ENCODE data around the gene SKP2.

The SKP2 gene

GRCh38 chr5:36168737-36169136 is 16.8 kb downstream of the SKP2 start:
- no peak overlapping the region for H3K4me2 ChIP-seq (ENCODE audit: low read length)
- peaks cover 99% of the 10 kb centered on the region for H3K36me3 ChIP-seq (ENCODE audit: control insufficient read depth, low read length)
- H3K79me2 ChIP-seq (ENCODE audit: control insufficient read depth, low read length), result peaks cover 20% of the 10 kb centered on the region
- H3K4me3 ChIP-seq (ENCODE audit: low read length), result no peak overlapping the region
- 0 out of 2 replicates have a peak, but pooled peaks cover 6% of the 10 kb centered on the region for H4K20me1 ChIP-seq (ENCODE audit: control insufficient read depth, insufficient read depth, low read depth, low read length)
- H3K9me2 ChIP-seq (replicated peaks; ENCODE audit: control insufficient read depth, low read length), result no peaks in the 10 kb centered on the region
- H3K27ac ChIP-seq (ENCODE audit: low read depth, low read length), result no peak overlapping the region
- H3F3A ChIP-seq (ENCODE audit: control insufficient read depth, insufficient read depth), result no peaks in the 10 kb centered on the region
- H3K9me3 ChIP-seq (ENCODE audit: control insufficient read depth, insufficient read depth, low read length), result no peaks in the 10 kb centered on the region
- H3K27me3 ChIP-seq (ENCODE audit: control insufficient read depth, low read length), result no peaks in the 10 kb centered on the region
- TF ChIP-seq, protein P1, sequence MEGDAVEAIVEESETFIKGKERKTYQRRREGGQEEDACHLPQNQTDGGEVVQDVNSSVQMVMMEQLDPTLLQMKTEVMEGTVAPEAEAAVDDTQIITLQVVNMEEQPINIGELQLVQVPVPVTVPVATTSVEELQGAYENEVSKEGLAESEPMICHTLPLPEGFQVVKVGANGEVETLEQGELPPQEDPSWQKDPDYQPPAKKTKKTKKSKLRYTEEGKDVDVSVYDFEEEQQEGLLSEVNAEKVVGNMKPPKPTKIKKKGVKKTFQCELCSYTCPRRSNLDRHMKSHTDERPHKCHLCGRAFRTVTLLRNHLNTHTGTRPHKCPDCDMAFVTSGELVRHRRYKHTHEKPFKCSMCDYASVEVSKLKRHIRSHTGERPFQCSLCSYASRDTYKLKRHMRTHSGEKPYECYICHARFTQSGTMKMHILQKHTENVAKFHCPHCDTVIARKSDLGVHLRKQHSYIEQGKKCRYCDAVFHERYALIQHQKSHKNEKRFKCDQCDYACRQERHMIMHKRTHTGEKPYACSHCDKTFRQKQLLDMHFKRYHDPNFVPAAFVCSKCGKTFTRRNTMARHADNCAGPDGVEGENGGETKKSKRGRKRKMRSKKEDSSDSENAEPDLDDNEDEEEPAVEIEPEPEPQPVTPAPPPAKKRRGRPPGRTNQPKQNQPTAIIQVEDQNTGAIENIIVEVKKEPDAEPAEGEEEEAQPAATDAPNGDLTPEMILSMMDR (IDR thresholded peaks at IDR 0.05; ENCODE audit: low read depth, low read length, poor library complexity, severe bottlenecking), result no peak
- no peak for TF ChIP-seq EZH2phosphoT487 (IDR thresholded peaks at IDR 0.05; ENCODE audit: borderline replicate concordance, low read length)
- no peaks in the 10 kb centered on the region for H3K4me1 ChIP-seq (ENCODE audit: control insufficient read depth, low read length)

DNA sequence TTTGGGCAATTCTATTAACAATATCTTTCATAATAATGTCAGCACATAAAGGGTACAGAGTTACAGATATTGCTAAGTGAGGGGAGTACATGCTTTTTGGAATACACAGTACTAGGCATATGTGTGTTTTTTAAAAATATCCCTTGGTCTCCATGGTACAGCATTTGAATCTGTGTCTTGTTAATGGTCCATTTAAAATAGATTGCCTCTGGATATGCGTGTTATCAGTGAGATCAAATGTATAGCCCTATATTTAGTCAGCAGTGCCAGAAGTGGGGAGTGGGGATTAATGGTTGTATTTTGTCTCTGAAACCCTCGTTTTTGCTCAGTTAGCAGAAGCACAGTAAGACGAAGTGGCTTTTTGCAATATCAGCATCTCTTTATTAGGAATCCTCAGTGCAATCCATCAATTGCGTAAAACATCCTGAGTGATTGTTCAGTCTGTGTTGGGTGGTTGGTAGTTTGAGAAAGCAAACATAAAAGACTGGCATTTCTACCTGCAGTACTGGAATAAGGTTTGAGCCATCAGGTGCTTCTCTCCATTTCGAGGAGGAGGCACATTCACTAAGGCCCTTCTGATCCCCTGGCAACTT is 19.0 kb downstream of the SKP2 start:
- Histone ChIP-seq H3F3A (ENCODE audit: control insufficient read depth, insufficient read depth) (no peaks in the 10 kb centered on the region), H3K27ac (ENCODE audit: low read depth, low read length) (no peak overlapping the region), H3K36me3 (ENCODE audit: control insufficient read depth, low read length) (peaks cover 99% of the 10 kb centered on the region), H3K4me1 (ENCODE audit: control insufficient read depth, low read length) (no peaks in the 10 kb centered on the region), H3K4me2 (ENCODE audit: low read length) (no peak overlapping the region), H3K27me3 (ENCODE audit: control insufficient read depth, low read length) (no peaks in the 10 kb centered on the region), H3K9me2 (replicated peaks; ENCODE audit: control insufficient read depth, low read length) (no peaks in the 10 kb centered on the region), H4K20me1 (ENCODE audit: control insufficient read depth, insufficient read depth, low read depth, low read length) (no peaks in the 10 kb centered on the region), H3K4me3 (ENCODE audit: low read length) (no peak overlapping the region), H3K79me2 (ENCODE audit: control insufficient read depth, low read length) (peaks cover 3% of the 10 kb centered on the region), H3K9me3 (ENCODE audit: control insufficient read depth, insufficient read depth, low read length) (no peaks in the 10 kb centered on the region)
- TF ChIP-seq EZH2phosphoT487 (IDR thresholded peaks at IDR 0.05; ENCODE audit: borderline replicate concordance, low read length), result no peak
- TF ChIP-seq, protein P1 (IDR thresholded peaks at IDR 0.05; ENCODE audit: low read depth, low read length, poor library complexity, severe bottlenecking), result no peak

DNA sequence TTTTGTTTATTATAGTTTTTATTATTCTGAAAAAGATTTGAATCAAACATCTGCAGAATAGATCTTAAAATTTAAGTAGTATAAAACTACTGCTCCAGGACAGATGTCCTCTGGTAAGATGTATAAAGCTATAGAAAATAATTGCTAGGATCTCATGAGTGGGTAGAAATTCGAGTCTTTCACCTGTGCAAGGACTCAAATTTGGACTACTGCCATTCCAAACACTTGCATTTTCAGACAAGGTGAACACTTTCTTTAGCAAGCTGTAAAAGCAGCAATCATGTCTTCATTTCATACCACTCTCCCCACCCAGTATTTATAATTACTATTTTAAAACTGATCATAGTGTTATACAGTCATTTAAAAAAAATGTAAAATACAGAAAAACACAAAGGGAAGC is 20.7 kb downstream of the SKP2 start:
- TF ChIP-seq, protein P1 (IDR thresholded peaks at IDR 0.05; ENCODE audit: low read depth, low read length, poor library complexity, severe bottlenecking), result no peak
- no peak for TF ChIP-seq EZH2phosphoT487 (IDR thresholded peaks at IDR 0.05; ENCODE audit: borderline replicate concordance, low read length)
- H3K4me1 ChIP-seq (ENCODE audit: control insufficient read depth, low read length), result no peaks in the 10 kb centered on the region
- H3K27ac ChIP-seq (ENCODE audit: low read depth, low read length), result no peak overlapping the region
- H3K9me2 ChIP-seq (replicated peaks; ENCODE audit: control insufficient read depth, low read length), result no peaks in the 10 kb centered on the region
- no peaks in the 10 kb centered on the region for H3K27me3 ChIP-seq (ENCODE audit: control insufficient read depth, low read length)
- H3K36me3 ChIP-seq (ENCODE audit: control insufficient read depth, low read length), result peaks cover 95% of the 10 kb centered on the region
- no peaks in the 10 kb centered on the region for H3K9me3 ChIP-seq (ENCODE audit: control insufficient read depth, insufficient read depth, low read length)
- no peaks in the 10 kb centered on the region for H3F3A ChIP-seq (ENCODE audit: control insufficient read depth, insufficient read depth)
- H3K4me2 ChIP-seq (ENCODE audit: low read length), result no peak overlapping the region
- no peak overlapping the region for H3K4me3 ChIP-seq (ENCODE audit: low read length)
- H4K20me1 ChIP-seq (ENCODE audit: control insufficient read depth, insufficient read depth, low read depth, low read length), result no peaks in the 10 kb centered on the region
- no peaks in the 10 kb centered on the region; the same call in 1 of the 2 replicates for H3K79me2 ChIP-seq (ENCODE audit: control insufficient read depth, low read length)

Measured in DOHH2 (cell line).